Muscle layer of duodenum (tissue), 2 donors: Measurements from ENCODE around the gene PTGFR.

ENCODE experiments used
- H3K27ac ChIP-seq: one replicate; pipeline ENCODE4 v1.7.0; 2013; ENCODE audit warnings: mild to moderate bottlenecking, low read length
- H3K27me3 ChIP-seq: one replicate; pipeline ENCODE4 v1.7.0; 2013; ENCODE audit warnings: low read depth, mild to moderate bottlenecking, control low read depth, low read length
- H3K36me3 ChIP-seq, 2 donors: one replicate each; pipeline ENCODE4 v1.7.0; 2013; ENCODE audit warnings: low read length in 2 of 2, control low read depth in 1 of 2, mild to moderate bottlenecking in 1 of 2; ENCODE audit not compliant: insufficient read depth in 2 of 2, control insufficient read depth in 1 of 2
- H3K4me1 ChIP-seq, 2 donors: one replicate each; pipeline ENCODE4 v1.7.0; 2013; ENCODE audit warnings: low read length in 2 of 2, mild to moderate bottlenecking in 2 of 2, control low read depth in 1 of 2, moderate library complexity in 1 of 2; ENCODE audit not compliant: insufficient read depth in 2 of 2, control insufficient read depth in 1 of 2
- H3K4me3 ChIP-seq, 2 donors: one replicate each; pipeline ENCODE4 v1.7.0; 2013; ENCODE audit warnings: low read length in 2 of 2, low read depth in 1 of 2, mild to moderate bottlenecking in 1 of 2
- H3K9me3 ChIP-seq, 2 donors: one replicate each; pipeline ENCODE4 v1.7.0; 2013; ENCODE audit warnings: low read length in 2 of 2, control low read depth in 1 of 2, mild to moderate bottlenecking in 1 of 2; ENCODE audit not compliant: control insufficient read depth in 1 of 2
- donor health status: healthy.

Gene PTGFR

GRCh38 chr1:78553859-78554258 lies 63.1 kb downstream of the PTGFR start:
- Histone ChIP-seq H3K4me1 (no peaks in the 10 kb centered on the region), H3K27ac (no peak overlapping the region), H3K9me3 (peaks cover 6 to 12% of the 10 kb centered on the region in 2 donors), H3K27me3 (no peaks in the 10 kb centered on the region), H3K36me3 (no peaks in the 10 kb centered on the region), H3K4me3 (no peak overlapping the region)

DNA sequence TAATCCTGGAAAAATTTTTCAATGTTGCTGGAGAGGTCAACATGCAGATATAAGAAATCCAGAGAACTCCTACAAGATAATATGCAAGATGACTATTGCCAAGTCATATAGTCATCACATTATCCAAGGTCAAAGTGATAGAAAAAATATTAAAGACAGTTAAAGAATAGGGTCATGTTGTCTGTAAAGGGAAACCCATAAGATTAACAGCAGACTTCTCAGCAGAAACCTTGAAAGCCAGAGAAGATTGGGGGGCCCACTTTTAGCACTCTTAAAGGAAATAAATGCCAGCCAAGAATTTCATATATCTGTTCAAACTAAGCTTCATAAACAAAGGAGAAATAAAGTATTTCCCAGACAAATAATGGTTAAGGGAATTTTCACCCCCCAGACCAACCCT lies 64.1 kb downstream of the PTGFR start:
- no peaks in the 10 kb centered on the region for H3K4me1 ChIP-seq
- no peak overlapping the region for H3K27ac ChIP-seq
- H3K27me3 ChIP-seq = no peaks in the 10 kb centered on the region
- H3K4me3 ChIP-seq = no peak overlapping the region
- H3K9me3 ChIP-seq = peaks cover 6 to 8% of the 10 kb centered on the region in 2 donors
- H3K36me3 ChIP-seq = no peaks in the 10 kb centered on the region

GRCh38 chr1:78559680-78560079 lies 68.9 kb downstream of the PTGFR start:
- H3K27me3 ChIP-seq = no peaks in the 10 kb centered on the region
- no peak overlapping the region for H3K4me3 ChIP-seq
- no peaks in the 10 kb centered on the region for H3K4me1 ChIP-seq
- H3K36me3 ChIP-seq = no peaks in the 10 kb centered on the region
- peaks cover 0 to 1% of the 10 kb centered on the region in 2 donors for H3K9me3 ChIP-seq
- H3K27ac ChIP-seq = no peak overlapping the region

- Histone ChIP-seq H3K9me3 (no peaks in the 10 kb centered on the region), H3K4me1 (no peaks in the 10 kb centered on the region), H3K27me3 (no peaks in the 10 kb centered on the region), H3K36me3 (no peaks in the 10 kb centered on the region), H3K27ac (no peak overlapping the region), H3K4me3 (no peak overlapping the region)
Observed at GRCh38 chr1:78560811-78561210, 70.0 kb downstream of the PTGFR start.

DNA sequence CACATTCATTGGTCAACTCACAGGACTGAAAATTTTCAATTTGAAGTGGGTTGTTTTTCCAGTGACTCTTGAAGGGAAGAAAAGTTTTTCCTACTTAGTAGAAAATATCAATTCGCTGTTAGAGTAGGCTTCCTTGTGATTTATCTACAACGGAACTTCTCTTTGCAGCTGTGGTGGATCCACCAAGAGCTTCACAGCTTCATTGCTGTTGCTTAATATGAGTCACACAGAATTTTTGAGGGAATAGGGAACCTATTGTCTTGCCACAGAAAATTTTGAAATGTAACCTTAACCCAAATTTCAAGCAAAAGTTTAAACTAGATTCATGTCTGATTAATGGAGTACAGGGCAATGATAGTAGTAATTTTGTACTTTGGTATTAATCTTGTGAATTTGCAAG lies 71.1 kb downstream of the PTGFR start:
- Histone ChIP-seq H3K4me3 (no peak overlapping the region), H3K9me3 (no peaks in the 10 kb centered on the region), H3K36me3 (no peaks in the 10 kb centered on the region), H3K27me3 (no peaks in the 10 kb centered on the region), H3K4me1 (no peaks in the 10 kb centered on the region), H3K27ac (no peak overlapping the region)

- Histone ChIP-seq H3K4me3 (no peak overlapping the region), H3K36me3 (no peaks in the 10 kb centered on the region), H3K9me3 (no peaks in the 10 kb centered on the region), H3K27me3 (no peaks in the 10 kb centered on the region), H3K27ac (no peak overlapping the region), H3K4me1 (no peaks in the 10 kb centered on the region)
Observed at GRCh38 chr1:78565393-78565792, 74.6 kb downstream of the PTGFR start.

GRCh38 chr1:78570539-78570938 lies 79.8 kb downstream of the PTGFR start:
- Histone ChIP-seq H3K9me3 (no peaks in the 10 kb centered on the region), H3K27ac (no peak overlapping the region), H3K4me1 (no peaks in the 10 kb centered on the region), H3K4me3 (no peak overlapping the region), H3K36me3 (no peaks in the 10 kb centered on the region), H3K27me3 (no peaks in the 10 kb centered on the region)

DNA sequence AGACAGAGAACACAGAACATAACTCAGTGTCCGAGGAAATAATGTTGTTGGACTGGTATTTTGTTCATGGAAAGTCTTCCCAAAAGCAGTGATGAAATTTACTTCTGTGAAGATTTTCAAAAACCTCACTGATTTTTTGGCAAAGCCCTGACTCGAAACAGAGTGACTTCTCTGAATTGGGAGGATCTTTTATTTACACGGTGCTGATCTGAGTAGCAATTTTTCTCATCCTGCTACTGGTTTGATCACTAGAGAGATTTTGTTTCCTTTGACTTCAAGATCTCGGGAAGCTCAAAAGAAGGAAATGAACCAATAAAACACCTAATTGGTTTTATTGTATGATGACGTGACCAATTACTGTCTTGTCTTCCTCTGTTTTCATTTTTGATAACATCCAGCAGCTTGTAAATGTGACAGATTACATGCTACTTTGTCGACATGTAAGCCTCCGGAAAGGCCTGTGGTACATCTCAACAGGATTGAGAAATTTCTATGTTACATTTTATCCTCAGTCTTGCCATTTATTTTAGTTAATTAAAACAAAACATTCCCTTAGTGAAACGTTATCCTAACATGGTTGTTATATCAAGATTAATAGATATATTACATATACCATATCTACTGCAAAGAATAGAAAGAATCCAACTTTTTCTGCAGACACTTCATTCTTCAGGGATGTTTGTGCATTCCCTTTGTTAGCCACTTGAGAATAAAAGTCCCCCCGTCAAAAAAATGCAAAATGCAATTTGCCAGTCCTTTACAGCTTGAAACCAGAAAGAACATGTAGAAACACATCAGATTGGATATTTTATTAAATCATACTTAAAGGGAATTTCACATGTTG lies 86.7 kb downstream of the PTGFR start:
- H3K27ac ChIP-seq = no peak overlapping the region
- no peaks in the 10 kb centered on the region for H3K36me3 ChIP-seq
- H3K27me3 ChIP-seq = no peaks in the 10 kb centered on the region
- H3K9me3 ChIP-seq = no peaks in the 10 kb centered on the region
- no peak overlapping the region for H3K4me3 ChIP-seq
- H3K4me1 ChIP-seq = no peaks in the 10 kb centered on the region

- Histone ChIP-seq H3K4me1 (no peaks in the 10 kb centered on the region), H3K9me3 (no peaks in the 10 kb centered on the region)
Observed at GRCh38 chr1:78586572-78586971, 95.8 kb downstream of the PTGFR start.

GRCh38 chr1:78587211-78587610 lies 96.4 kb downstream of the PTGFR start:
- Histone ChIP-seq H3K36me3 (no peaks in the 10 kb centered on the region), H3K4me1 (no peaks in the 10 kb centered on the region), H3K4me3 (no peak overlapping the region), H3K27ac (no peak overlapping the region), H3K27me3 (no peaks in the 10 kb centered on the region), H3K9me3 (no peaks in the 10 kb centered on the region)

More at GRCh38 chr1:78586572-78586971, 95.8 kb downstream of the PTGFR start:
- Histone ChIP-seq H3K36me3 (no peaks in the 10 kb centered on the region), H3K27me3 (no peaks in the 10 kb centered on the region), H3K27ac (no peak overlapping the region), H3K4me3 (no peak overlapping the region)
